ENCODE data around the gene CD207.
A peak's percentile ranks its signal among the peaks of the same experiment; 100 is the strongest.

CD207 gene

GRCh38 chr2:70793450-70793849 lies 42.2 kb downstream of the CD207 start:
- DNase-seq (ENCODE audit: low spot score): no peak

- DNase-seq (ENCODE audit: low spot score): no peak
Observed at GRCh38 chr2:70790136-70790828, 45.3 kb downstream of the CD207 start, which contains the start of gene FIGLA. Gene FIGLA, minus strand, starts transcription at chr2:70790643. Its CDS starts 5 bp downstream, at chr2:70790638.

DNA sequence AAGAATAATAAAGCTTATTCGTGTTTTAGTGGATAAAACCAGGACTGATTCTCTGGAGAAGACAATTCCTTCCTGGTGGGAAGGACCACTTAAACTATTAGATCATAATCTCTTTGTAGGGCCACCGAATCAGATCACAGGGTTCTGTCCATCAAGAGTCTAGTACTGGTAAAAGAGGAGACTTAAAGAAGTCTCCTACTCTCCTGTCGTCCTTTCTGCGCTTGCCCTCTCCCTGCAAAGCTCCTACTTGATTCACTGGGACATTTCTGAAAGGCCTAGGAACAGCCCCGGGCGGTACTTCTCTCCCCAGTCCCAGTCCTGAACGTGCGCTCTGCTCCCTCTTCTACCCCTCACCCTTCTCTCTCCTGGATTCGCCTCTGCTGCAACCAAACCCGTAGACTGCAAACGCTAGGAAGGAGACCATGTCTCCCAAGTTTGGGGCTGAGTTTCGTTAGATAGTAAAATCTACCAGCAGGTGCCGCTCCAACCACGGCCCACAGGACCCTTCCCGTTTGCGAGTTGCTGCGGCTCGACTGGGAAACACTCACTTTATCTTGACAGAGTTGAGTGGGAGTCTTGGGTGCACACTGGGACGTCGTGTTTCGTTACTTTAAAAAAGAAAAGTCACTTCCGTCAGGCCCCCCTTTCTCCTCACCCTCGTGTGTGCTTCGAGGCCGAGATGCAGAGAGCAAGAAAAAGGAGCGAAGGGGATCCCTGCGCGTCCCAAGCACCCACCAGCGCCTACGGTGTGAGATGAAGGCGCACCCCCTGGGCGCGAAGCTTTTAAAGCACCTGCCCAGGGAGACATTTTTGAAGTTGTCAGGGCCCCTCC lies 46.1 kb downstream of the CD207 start:
- DNase-seq (ENCODE audit: low spot score): peak; percentile 43

DNA sequence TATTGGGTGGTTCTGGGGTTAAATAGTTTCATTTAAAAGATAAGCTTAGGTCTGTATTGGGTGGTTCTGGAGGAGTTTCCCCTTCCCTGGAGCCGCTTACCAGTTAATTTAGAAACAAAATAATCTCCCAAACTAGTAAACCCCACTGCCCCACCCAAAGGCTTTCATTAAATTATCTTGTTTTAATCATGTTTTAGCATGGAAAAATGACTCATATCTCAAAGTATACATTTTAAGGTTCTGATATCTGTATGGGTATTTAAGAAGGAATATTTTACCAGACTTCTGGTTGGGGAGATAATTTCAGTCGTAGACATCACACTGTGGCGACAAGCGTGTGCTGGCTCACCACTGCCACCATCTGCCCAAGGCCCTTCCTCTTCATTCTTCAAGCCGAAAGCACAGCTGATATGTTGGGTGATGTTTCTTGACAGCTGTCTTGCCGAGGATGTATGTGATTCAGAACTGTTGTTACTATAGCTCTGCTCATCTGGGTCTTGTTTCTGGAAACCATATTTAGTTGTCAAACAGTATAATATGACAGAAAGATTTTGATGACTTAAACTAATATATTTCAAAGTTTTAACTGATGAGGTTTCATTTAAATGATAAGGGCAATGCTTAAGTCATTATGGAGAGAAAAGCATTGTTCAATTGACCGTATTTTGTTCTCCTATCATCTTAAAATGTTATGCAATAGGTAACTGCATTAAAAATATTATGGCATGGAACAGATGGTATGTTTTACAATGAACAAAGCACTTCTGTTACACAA lies 50.3 kb downstream of the CD207 start:
- no peak for DNase-seq (ENCODE audit: low spot score)

- no peak for DNase-seq (ENCODE audit: low spot score)
Observed at GRCh38 chr2:70784320-70784719, 51.3 kb downstream of the CD207 start.

Data from germinal center (tissue), 1 donor.